ENCODE results near the gene UNC5A. TPM values are rescaled to one million over a fixed set of nuclear protein-coding genes. Genes with fewer than 3 reads are reported as not detected.

Gene UNC5A
- total RNA-seq, 2 donors from 2014 or later, result 0.89 to 1.4 TPM

- Mint-ChIP-seq H3K4me1 (peaks cover 2% of the 10 kb centered on the region), H3K4me3 (no peak overlapping the region)
Measured at GRCh38 chr5:176850371-176851245, 40.2 kb downstream of the UNC5A start.

GRCh38 chr5:176851380-176851779 is 41.0 kb downstream of the UNC5A start:
- Histone ChIP-seq H3K4me1 (ENCODE audit: control insufficient read depth, insufficient read depth, low read length) (no peaks in the 10 kb centered on the region), H3K9me3 (ENCODE audit: control insufficient read depth, low read length) (no peaks in the 10 kb centered on the region), H3K4me3 (ENCODE audit: low read length) (no peak overlapping the region), H3K27me3 (ENCODE audit: control insufficient read depth, insufficient read depth, low read length, poor library complexity, severe bottlenecking) (no peaks in the 10 kb centered on the region), H3K36me3 (ENCODE audit: control insufficient read depth, insufficient read depth, low read length) (no peaks in the 10 kb centered on the region), H3K9ac (ENCODE audit: extremely low read depth, low read length, poor library complexity, severe bottlenecking) (no peak overlapping the region), H3K27ac (ENCODE audit: low read depth, low read length) (no peak overlapping the region)
- no peak overlapping the region for H3K4me3 Mint-ChIP-seq
- TF ChIP-seq CTCF (conservative IDR thresholded peaks at IDR 0.05), result no peak
- no peaks in the 10 kb centered on the region for H3K36me3 Mint-ChIP-seq (ENCODE audit: low read depth)
- H3K9me3 Mint-ChIP-seq, result no peaks in the 10 kb centered on the region
- no peaks in the 10 kb centered on the region for H3K27me3 Mint-ChIP-seq (ENCODE audit: insufficient read depth)
- 91 to 98% methylated on average over 5 to 12 of the region's 12 CpGs for WGBS, 2 experiments (ENCODE audit: insufficient coverage in 1 of 2, insufficient read length in 1 of 2)
- no peak overlapping the region for H3K27ac Mint-ChIP-seq
- DNase-seq, result no peak
- peaks cover 2% of the 10 kb centered on the region for H3K4me1 Mint-ChIP-seq

More at GRCh38 chr5:176850371-176851245, 40.2 kb downstream of the UNC5A start:
- H3K4me3 ChIP-seq (ENCODE audit: low read length), result no peak overlapping the region
- H3K4me1 ChIP-seq (ENCODE audit: control insufficient read depth, insufficient read depth, low read length), result no peaks in the 10 kb centered on the region
- no peak for DNase-seq
- Mint-ChIP-seq H3K27me3 (ENCODE audit: insufficient read depth) (no peaks in the 10 kb centered on the region), H3K36me3 (ENCODE audit: low read depth) (no peaks in the 10 kb centered on the region), H3K9me3 (no peaks in the 10 kb centered on the region), H3K27ac (no peak overlapping the region)
- H3K36me3 ChIP-seq (ENCODE audit: control insufficient read depth, insufficient read depth, low read length), result no peaks in the 10 kb centered on the region
- no peaks in the 10 kb centered on the region for H3K9me3 ChIP-seq (ENCODE audit: control insufficient read depth, low read length)
- WGBS, 2 experiments (ENCODE audit: insufficient coverage in 1 of 2, insufficient read length in 1 of 2), result 92 to 93% methylated on average over 17 to 21 of the region's 21 CpGs
- H3K27me3 ChIP-seq (ENCODE audit: control insufficient read depth, insufficient read depth, low read length, poor library complexity, severe bottlenecking), result no peaks in the 10 kb centered on the region
- TF ChIP-seq CTCF (conservative IDR thresholded peaks at IDR 0.05), result no peak
- no peak overlapping the region for H3K27ac ChIP-seq (ENCODE audit: low read depth, low read length)
- no peak overlapping the region for H3K9ac ChIP-seq (ENCODE audit: extremely low read depth, low read length, poor library complexity, severe bottlenecking)

GRCh38 chr5:176851871-176852658 is 41.7 kb downstream of the UNC5A start:
- WGBS, 2 experiments (ENCODE audit: insufficient coverage in 1 of 2, insufficient read length in 1 of 2), result 91 to 93% methylated on average over 9 to 17 of the region's 17 CpGs
- peaks cover 2% of the 10 kb centered on the region for H3K4me1 Mint-ChIP-seq
- no peak overlapping the region for H3K4me3 ChIP-seq (ENCODE audit: low read length)
- H3K27me3 Mint-ChIP-seq (ENCODE audit: insufficient read depth), result no peaks in the 10 kb centered on the region
- no peak overlapping the region for H3K4me3 Mint-ChIP-seq
- H3K36me3 ChIP-seq (ENCODE audit: control insufficient read depth, insufficient read depth, low read length), result no peaks in the 10 kb centered on the region
- H3K9ac ChIP-seq (ENCODE audit: extremely low read depth, low read length, poor library complexity, severe bottlenecking), result no peak overlapping the region
- no peaks in the 10 kb centered on the region for H3K9me3 ChIP-seq (ENCODE audit: control insufficient read depth, low read length)
- no peak for DNase-seq
- no peaks in the 10 kb centered on the region for H3K27me3 ChIP-seq (ENCODE audit: control insufficient read depth, insufficient read depth, low read length, poor library complexity, severe bottlenecking)
- H3K4me1 ChIP-seq (ENCODE audit: control insufficient read depth, insufficient read depth, low read length), result no peaks in the 10 kb centered on the region
- no peaks in the 10 kb centered on the region for H3K9me3 Mint-ChIP-seq
- no peak for TF ChIP-seq CTCF (conservative IDR thresholded peaks at IDR 0.05)
- no peak overlapping the region for H3K27ac ChIP-seq (ENCODE audit: low read depth, low read length)
- H3K36me3 Mint-ChIP-seq (ENCODE audit: low read depth), result no peaks in the 10 kb centered on the region
- no peak overlapping the region for H3K27ac Mint-ChIP-seq

Measured in endodermal cell (in vitro differentiated cells).